Activated CD8-positive, alpha-beta memory T cell treated with anti-CD3 and anti-CD28 coated beads, Interleukin-2, amount 50 U/mL, for 4 hours (primary cell): Measurements from ENCODE around the gene PARD6G.

Source experiments
- DNase-seq: peaks from one replicate; pipeline ENCODE4 v3.0.0-alpha.2; 2020

The PARD6G gene

DNA sequence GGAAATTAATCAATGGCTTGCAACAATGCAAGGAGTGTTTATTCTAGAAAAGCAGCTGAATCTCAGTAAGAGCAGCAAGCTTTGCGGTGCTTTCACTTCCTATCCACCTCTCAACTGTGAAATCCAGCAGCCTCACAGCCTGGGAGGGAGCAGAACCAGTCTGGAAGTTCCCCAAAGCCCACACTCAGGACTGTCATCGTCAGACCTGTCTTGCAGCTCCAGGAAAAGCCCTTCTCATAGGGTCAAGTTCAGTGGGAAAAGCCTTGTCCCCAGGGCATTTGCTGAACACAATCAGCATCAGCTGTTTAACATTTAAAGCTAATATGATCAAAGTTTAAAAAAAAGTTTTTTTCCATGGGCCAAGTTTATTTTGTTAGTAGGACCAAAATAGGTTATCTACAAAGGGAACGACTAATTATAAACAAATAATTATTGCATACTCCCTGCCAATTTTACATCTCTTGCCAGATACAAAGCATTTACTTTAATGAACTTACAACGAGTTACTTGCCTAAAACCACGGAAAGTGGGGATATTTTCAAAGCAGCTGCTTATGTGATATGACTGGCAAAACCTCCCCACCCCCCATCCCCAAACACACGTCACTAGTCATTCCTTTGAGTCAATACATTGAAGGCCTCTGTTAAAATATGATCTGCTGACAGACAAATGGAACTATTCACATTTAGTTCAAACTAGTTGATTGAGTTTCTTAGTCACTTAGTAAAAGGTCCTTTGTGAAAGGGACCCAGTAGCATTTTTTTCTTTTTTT lies 36.8 kb downstream of the PARD6G start:
- DNase-seq, result no peak

DNA sequence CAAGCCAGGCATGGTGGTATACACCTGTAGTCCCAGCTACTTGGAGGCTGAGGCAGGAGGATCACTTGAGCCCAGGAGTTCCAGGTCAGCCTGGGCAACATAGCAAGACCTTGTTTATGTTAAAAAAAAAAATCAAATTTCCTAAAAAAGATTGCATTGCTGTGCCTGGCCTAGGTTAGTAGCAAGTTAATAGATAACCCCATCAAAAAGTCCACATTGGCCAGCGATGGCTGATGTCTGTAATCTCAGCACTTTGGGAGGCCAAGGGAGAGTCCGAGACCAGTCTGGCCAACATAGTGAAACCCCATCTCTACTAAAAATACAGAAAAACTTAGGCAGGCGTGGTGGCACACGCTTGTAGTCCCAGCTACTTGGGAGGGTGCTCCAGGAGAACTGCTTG lies 38.7 kb downstream of the PARD6G start:
- no peak for DNase-seq

DNA sequence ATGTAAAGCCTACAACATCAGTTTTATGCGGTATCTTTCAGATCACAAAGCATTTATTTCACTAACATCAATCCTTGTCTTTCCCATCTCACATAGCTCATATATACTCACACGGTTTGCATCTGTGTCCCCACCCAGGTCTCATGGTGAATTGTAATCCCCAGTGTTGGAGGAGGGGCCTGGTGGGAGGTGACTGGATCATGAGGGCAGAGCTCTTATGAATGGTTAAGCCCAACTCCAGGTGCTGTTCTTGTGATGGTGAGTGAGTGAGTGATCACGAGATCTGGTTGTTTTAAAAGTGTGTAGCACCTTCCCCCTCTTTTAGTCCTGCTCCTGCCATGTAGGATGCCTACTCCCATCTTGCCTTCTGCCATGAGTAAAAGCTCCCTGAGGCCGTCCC lies 42.0 kb downstream of the PARD6G start:
- no peak for DNase-seq

DNA sequence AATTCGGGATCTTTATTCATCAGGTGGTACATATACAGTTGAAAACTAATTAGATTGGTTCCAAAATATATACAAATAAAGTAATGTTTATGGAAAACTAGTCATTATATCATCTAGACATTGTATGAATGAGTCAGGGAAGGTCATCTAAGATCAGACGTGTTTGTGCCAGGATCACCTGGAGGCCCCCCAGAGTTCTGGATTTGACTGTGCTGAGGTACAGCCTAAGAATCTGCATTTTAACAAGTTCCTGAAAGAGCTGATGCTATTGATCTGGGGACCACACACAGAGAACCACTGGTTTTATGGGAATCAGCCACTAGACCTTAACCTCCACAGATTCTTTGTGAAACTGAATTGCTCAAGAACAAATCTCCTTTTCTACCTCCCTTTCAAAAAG lies 43.2 kb downstream of the PARD6G start:
- DNase-seq, result no peak

DNA sequence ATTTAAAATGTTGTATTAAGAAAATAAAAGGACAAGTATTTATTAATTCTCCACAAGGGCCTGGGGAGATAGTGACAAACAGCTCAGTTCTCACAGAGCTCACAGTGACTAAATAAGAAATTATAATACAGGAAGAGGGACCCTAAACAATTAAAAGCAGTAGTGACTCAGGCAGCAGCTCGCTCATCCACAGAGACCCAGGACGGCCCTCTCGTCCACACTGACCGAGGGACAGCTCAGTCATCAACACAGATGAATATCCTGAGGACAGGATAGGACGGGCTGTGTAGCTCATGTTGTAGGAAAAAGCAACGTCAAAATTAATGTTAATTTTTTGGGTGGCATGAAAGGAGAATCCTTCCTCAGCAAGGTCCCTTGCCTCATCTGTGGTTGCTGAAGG lies 44.1 kb downstream of the PARD6G start:
- DNase-seq, result no peak

DNA sequence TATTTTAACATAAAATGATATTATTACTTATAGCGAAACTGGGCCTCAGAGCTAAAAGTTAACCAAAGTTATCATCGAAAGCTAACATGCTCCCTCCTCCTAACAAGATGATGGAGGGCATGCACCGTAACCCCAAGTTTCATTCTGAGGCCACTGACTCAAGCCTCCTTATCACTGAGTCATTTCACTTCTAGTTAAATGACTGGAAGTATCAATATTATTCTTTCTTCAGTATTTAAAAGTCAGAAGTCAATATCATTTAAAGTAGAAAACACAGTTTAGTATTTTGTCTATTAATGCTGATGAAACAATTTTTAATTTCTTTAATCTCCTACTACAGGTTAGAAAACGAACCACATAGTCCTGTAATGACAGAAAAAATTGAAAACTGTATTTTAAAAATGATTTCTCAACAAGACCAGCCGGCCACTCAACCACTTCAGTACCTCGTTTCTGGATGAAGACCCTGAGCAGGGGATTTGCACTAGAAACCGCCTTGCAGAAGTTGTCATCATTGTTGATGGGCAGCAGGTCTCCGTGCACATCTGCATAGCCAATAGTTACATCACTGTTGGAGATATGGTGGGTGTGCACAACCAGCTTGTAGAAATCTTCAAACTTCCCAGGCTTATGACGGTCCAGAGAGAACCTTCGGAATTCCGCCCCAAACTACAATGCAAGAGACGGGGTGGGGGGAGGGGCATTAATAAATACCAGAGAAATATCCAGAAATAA lies 44.9 kb downstream of the PARD6G start:
- DNase-seq, result no peak

DNA sequence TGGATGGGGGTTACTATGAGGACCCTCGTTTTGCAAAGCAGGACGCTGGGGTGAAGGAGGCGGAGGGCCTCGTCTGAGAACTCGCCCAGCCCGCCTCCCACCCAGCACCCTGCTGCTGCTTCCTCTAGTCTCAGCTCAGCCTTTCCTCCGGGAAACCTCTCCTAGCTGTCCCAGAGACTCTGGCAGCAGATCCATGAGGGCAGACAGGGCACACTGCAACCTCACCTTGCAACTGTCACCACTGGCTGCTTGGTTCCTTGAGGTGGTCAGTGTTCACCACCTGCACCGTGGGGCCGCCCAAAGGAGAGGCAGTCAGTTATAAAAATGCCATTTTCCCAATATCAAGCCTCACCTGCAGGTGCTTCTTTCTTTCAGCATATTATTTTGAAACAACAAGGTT lies 45.6 kb downstream of the PARD6G start:
- DNase-seq, result no peak

DNA sequence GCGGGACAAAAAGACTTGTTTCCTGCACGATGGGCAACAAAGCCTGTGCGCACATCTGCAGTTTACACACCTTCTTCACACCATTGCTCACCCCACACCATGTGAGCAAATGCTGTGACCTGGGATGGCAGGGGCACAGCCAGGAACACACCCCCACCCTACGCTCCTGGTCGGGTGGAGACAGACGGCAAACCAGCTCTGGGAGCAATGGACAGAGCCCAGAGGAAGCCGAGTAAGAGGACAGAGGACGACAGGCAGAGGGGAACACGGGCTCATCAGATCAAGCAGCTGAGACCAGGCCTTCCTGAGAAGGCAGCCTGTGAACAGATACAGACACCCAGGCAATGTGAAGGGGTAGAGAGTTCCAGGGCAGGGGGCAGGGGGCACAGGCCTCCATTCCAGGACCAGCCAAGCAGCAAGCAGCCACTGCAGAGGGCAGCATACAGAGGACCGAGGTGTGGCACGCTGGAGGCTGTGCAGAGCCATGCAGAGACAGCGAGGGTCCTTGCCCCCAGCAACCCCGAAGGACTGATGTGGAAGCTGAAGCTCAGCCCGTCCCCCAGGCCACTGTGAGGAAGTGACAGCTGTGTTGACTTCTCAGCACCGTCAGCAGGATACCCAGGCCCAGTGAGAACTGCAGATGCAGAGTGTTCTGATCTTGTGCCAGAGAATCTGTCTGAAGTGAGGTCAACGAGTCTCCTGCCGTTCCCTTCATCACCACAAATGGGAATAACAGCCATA lies 46.2 kb downstream of the PARD6G start:
- no peak for DNase-seq

DNA sequence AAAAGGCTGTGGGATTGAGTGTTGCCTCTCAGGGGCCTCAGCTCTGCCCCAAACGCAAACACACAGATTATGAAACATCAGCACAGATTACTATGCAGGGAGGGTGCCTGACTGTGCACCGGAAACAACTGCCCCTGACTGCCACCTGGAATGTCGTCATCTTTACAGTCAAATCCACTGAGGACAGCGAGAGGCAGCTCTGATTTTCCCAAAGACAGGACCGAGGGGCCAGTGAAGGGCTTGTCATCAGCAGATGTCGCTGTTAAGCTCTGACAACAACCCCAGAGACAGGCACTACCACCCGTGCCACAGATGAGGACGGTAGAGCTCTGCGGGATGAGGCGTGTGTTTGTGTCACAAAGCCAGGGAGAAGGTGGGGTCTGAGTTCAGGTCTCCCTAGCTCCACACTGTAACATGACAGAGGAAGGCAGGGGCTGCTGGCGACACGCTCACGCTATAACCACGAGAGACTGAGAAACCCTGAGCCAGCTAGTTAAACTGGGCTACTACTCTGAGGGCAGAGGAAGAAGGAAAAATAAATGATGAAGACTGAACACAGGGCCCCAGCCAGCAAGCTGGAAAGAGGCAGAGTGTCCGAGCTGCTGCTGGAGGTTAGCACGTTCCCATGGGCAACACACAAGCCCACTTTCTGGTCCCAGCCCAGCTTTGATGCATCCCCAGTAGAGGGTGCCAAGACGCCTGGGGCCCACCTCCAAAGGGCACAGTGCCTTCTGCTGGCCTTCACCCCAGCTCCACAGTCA lies 47.0 kb downstream of the PARD6G start:
- no peak for DNase-seq

DNA sequence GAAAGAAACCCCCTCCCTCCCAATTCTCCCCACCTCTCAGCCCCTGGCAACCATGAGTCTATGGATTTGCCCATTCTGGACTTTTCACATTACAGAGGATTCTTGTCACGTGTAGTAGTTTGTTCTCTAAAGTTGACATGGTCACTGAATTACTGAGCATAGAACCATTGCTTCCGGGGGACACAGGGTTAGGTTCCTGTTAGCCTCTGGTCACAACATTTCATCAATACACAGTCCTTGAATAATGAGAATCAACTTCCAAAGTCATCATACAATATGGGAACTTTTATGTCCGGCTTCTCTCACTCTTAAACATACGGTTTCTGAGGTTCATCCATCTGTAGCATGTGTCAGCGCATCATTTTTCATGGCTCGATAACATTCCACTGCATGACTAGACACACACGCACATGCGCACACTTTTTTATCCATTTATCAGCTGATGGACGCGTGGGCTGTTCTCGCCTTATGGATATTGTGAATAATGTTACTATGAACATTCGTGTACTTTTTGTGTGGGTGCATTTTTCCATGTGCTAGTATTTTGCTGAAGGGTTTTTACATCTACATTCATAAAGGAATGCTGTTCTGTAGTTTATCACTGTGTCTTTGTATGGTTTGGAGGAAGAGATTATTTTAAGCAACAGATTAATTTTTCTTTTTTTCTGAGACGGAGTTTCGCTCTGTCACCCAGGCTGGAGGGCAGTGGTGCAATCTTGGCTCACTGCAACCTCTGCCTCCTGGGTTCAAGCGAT lies 48.1 kb downstream of the PARD6G start:
- no peak for DNase-seq

DNA sequence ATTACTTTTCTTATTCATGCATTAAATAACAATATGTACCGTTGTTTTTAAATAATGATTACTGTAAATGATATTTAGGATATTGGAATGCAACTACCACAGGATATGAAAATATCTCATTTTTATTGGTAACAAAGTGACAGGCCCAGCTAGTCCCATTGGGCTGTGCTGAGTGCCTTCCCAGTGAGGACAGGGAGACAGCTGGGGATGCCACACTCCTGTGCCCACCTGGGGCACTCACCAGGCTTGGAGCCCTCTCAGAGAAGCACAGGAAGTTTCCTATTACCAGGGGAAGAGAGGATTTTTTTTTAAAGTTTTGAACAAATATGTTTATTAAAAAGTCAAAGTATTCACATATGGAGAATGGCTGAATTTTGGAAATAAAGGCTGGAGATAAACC lies 48.9 kb downstream of the PARD6G start:
- no peak for DNase-seq

DNA sequence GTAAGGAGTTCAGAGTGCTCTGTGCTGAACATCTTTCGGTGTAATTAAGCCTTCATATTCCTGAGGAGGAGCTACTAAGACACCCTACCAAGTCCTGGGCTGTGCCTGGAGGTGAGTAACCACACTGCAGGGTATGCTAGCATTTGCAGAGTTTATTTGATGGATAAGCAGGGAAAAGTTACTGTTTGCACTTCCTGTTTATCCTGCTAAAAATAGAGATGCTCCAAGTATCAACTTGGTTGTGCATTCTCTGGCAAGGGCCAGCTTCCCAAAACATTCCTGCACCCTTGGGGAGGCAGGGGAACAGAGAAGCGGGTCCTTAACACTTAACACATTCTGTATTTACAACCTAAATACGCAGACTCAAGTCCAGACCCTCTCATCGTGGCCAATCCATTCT lies 49.8 kb downstream of the PARD6G start:
- no peak for DNase-seq

DNA sequence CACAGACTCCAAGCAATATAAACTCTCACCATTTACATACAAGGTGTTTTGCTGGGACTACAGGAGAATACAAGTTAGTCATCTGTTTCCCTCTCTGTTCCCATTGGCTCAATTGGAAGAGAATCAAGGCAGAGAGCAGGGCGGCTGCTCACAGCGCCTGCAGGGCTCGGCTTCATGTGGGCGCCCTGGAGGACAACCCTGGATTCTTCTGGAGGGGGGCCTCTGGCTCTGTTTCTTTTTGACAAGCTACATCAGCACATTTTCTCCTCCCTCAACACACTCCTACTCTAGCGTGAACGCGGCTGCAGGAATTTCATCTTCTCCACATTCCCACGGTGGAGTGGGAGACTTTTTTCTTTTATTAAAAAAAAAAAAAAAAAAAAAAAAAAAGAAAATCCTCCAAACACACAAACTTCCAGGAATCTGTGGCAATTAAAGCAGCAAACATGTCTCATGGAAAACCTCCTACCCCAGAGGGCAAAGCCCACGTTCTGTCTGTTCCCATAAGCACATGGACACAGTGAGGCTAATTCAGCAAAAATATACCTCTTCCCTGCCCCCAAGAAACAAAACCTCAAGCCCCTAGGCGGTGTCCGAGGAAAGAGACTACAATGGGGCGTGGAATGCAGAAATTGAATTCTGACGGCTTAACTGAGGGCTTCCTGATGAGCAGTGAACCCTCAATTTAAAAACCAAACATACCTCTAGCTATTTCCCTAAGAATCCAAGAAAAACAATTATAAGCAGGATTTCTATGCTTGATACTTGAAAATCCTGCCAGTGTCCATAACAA lies 50.6 kb downstream of the PARD6G start:
- no peak for DNase-seq

DNA sequence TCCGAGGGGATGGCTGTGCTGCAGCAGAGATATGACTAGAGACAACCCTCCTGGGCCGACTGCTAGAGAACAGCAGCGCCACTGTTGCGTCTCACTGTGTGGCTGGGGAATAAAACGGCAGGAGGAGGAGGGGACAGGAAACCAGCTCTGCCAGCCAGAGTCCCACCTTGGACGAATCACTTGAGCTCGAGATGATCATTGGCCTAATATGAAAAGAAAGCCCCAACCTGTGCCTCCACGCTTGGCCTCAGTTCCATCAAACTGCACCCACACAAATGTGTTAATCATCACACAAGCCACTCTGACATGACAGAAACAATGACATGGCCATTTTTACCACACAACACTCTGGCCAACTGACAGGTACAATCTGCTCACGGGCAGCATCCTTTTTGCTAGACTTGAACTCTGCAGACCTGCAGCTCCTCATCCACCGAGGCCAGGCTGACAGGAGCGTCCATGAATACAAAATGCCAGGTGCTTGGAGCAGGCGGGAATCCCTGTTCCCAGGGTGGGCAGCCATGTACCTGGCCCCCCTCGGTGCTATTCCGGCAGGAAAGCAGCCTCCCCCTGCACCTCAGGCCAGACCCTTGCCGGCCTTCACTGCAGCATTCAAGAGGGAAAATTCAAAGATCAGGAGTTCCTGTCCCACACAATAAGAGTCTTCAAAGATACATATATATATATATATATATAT lies 52.3 kb downstream of the PARD6G start:
- DNase-seq, result no peak

DNA sequence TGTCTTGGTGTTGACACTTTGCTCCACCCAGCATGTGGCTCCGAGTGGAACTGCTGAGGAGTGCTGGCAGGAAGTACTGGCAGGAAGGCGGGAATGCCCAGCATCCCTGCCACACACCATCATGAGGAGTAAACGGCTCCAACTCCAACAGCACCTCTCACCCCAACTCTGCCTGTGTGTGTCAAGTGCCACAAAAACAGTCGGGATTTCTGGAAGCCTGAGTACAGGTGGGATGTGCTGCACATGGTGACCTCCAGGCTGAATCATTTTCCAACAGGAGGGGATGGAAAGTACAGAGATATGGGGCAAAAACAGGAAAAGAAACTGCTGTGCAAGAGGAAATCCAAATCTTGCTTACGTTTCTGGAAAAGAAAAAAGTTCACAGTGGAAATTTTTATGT lies 53.6 kb downstream of the PARD6G start:
- no peak for DNase-seq

DNA sequence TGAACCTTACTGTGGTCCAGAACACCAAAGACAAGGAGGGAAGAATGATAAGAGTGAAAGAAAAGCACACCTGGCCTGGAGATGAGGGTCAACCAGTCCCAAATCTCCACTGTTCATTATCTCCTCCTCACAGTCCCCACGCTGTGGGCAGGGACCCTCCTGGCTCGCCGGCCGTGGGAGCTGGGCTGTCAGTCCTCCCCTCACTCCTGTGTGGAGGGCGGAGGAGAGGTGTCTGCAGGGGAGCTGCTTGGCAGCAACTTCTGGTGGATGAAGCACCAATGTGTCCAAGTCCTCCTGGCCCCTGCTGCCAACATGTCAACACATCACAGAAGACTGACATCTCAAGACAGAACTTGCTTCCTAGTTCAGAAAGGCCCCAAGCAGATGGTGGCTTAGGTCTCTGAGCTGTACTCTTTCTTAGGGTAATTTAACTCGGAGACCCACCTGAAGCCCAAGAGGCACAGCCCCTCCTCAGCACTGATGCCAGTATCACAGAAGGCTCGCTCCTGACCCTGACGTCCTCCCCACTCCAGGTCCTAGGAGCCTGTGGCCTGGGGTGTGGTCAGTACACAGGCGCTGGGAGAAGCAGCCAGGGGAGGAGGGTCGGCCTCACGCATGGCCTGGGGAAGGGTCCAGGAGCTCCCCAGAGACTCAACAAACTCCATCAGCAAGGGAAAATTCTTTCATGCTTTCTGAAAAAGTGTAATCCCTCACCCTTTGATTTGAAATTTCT lies 54.5 kb downstream of the PARD6G start:
- no peak for DNase-seq

DNA sequence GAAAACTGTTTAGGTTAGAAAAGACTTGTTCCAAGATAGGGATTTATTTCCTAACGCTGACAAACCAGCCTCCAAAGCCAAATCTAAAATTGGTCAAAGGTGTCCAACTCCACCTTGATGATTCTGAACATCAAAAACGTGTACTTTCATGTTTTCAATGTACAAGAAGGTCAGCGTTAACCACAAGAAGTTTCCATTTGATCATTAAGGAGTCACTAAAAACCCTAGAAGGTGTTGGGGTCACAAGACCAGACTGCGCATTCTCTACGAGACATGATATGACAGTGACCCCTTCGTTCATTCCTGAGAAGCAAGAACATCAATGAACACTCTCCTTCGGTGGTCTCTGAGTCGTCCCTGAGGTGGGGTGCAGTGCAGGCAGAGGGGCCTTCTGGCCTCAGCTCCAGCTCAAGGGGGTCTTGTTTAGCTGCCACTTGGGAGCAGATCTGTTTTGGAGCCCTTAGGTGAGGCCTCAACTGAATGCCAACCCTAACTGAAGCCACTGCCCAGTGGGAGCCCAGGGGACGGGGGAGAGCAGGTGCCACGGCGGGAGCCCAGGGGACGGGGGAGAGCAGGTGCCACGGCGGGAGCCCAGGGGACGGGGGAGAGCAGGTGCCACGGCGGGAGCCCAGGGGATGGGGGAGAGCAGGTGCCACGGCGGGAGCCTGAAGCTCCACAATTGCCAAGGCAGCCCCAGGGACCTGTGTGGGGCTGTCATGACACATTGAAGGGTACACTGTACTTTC lies 55.2 kb downstream of the PARD6G start:
- no peak for DNase-seq

DNA sequence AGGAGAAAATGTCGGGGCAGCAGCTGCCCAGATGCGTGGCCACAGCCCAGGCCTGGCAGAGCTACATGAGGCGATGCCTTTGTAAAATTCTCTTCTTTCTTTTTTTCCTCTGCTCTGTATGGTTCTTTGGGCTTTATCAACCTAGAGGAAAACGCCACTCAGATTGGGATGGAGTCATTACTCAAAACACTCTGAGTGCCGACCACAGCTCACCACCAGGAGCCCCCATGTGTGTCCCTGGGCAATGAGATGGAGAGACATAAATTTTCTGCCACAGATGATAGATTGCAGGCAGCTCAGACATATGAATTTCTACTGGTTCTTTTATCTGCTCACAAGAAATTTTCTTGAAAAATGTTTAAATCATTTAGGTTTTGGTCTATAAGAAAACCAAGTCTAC lies 56.0 kb downstream of the PARD6G start:
- DNase-seq, result no peak

DNA sequence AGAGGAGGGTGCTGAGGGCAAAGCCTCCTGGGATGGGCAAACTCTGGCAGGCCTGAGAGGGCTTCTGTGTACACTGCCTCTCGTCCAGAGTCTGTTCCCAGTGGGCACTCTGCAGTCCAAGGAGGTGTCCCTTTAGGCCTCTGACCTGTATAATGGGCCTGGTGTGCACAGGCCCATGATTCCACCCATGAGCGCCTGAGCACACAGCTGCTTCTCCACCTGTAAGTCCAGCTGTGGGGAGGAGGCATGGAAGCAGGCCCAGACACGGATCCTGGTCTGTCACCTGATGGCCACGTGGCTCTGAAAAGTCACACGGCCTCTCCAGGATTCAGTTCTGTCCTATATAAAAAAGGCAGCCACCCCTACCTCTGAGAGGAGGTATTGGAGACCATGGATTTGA lies 57.0 kb downstream of the PARD6G start:
- no peak for DNase-seq

DNA sequence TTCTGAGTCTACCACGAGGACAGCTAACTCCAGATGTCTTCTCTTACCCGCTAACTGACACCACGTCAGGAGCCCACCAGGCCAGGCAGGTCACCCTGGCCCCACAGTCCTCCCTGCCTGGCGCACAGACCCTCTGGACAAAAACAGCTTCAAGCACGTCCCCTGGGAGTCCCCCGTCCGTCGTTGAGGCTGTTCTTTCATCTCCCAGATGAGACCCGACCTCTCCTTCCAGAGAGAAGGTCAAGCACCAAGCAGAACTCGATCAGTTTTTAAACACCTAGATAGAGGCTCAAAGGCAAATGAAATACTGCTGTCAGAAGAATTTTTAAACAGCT lies 57.8 kb downstream of the PARD6G start:
- no peak for DNase-seq
